Stomach (tissue), 9 donors: ENCODE data around the gene IRF2. TPM values are rescaled to one million over a fixed set of nuclear protein-coding genes. Genes with fewer than 3 reads are reported as not detected.
A peak's percentile ranks its signal among the peaks of the same experiment; 100 is the strongest.

Experiments used
- DNase-seq, 2 donors: peaks; one replicate each; pipeline versions ENCODE4 v3.0.0 to v3.0.0-alpha.2; 2013 to 2019
- H3K27ac ChIP-seq, 5 donors: fragments of 200-600 bp in 4 of 5; sonication (generic) in 4 of 5; one replicate each; pipeline ENCODE4 v1.5.1; 2013 to 2019; ENCODE audit warnings: mild to moderate bottlenecking in 1 of 5, moderate library complexity in 1 of 5
- H3K27me3 ChIP-seq, 3 donors: fragments of 200-600 bp; sonication (generic); one replicate each; pipeline ENCODE4 v1.5.1; 2017 to 2019; ENCODE audit warnings: mixed run types in 1 of 3
- H3K36me3 ChIP-seq, 4 donors: fragments of 200-600 bp; sonication (generic); 1 replicate in 3 of 4; 2 replicates in 1 of 4; pipeline ENCODE4 v1.5.1; 2016 to 2019
- H3K4me1 ChIP-seq, 4 donors: fragments of 200-600 bp; sonication (generic); one replicate each; pipeline ENCODE4 v1.5.1; 2016 to 2019
- H3K4me3 ChIP-seq, 4 donors: fragments of 200-600 bp; sonication (generic) in 3 of 4; one replicate each; pipeline ENCODE4 v1.5.1; 2016 to 2019; ENCODE audit warnings: mild to moderate bottlenecking in 1 of 4
- H3K9me3 ChIP-seq, 4 donors: fragments of 200-600 bp; sonication (generic); one replicate each; pipeline ENCODE4 v1.5.1; 2016 to 2019
- CTCF ChIP-seq, 7 experiments: fragments of 450-650 bp in 4 of 7; fragments of 200-600 bp in 3 of 7; sonication (generic) in 3 of 7; IDR thresholded peaks; one replicate each; pipeline ENCODE4 v1.5.1; 2016 to 2019; ENCODE audit warnings: antibody characterized with exemption in 7 of 7, control low read depth in 2 of 7, mild to moderate bottlenecking in 1 of 7
- EP300 ChIP-seq: sonication (generic); formaldehyde crosslinking; IDR thresholded peaks from one replicate; pipeline ENCODE4 v1.6.1; 2017; ENCODE audit warnings: antibody characterized with exemption
- POLR2A ChIP-seq, 4 donors: fragments of 450-650 bp; IDR thresholded peaks; one replicate each; pipeline ENCODE4 v1.6.1; 2016; ENCODE audit warnings: antibody characterized with exemption in 4 of 4, control low read depth in 2 of 4, mild to moderate bottlenecking in 1 of 4, moderate library complexity in 1 of 4
- POLR2AphosphoS5 ChIP-seq, 3 donors: sonication (generic); formaldehyde crosslinking; IDR thresholded peaks; one replicate each; pipeline ENCODE4 v1.6.1; 2016; ENCODE audit warnings: antibody characterized with exemption in 3 of 3
- WGBS, 5 donors: extraction: QIAGEN DNeasy Blood & Tissue Kit in 3 of 5; methylation state at CpG; one replicate each; pipeline versions ENCODE4 v1.1.5 to v1.1.7; 2013 to 2018; 5-methylcytosine and 5-hydroxymethylcytosine counted together
- intact Hi-C: fragments of 100-400 bp; cut with DNase I; formaldehyde crosslinking; loops from one replicate; pipeline ENCODE4 v1.15.1; 2023; ENCODE audit warnings: low total_unique reads
- polyA plus RNA-seq, 3 donors: library from polyadenylated mRNA; stranded (reverse); fragments of 200-250 nt; gene quantifications; one replicate each; pipeline ENCODE4 v1.2.3, GENCODE V29; 2013
- total RNA-seq, 5 donors: library from RNA; depleted of rRNA; stranded (reverse); fragments of >200 nt; gene quantifications; one replicate each; pipeline versions ENCODE4 v1.1.0 to v1.2.3, GENCODE V29; 2014 to 2016
- donor health status: healthy with polysubstance abuse.
- donor health status: Bipolar disorder and iron deficiency.
- donor health status: healthy.

IRF2 gene
- total and polyA plus RNA-seq, 8 donors = 5.5 to 253 (median 29.0) TPM

GRCh38 chr4:184388106-184388505 is 86.2 kb downstream of the IRF2 start:
- Histone ChIP-seq H3K27ac (peak overlapping the region in 3 of 5 donors; percentile 48 to 94 (median 88)), H3K27me3 (no peaks in the 10 kb centered on the region), H3K4me3 (no peak overlapping the region), H3K9me3 (no peaks in the 10 kb centered on the region), H3K36me3 (peaks cover 41 to 67% (median 62%) of the 10 kb centered on the region in 4 donors), H3K4me1 (peaks cover 37 to 55% (median 42%) of the 10 kb centered on the region in 4 donors)
- WGBS, 5 donors = 60 to 76% (median 70%) methylated on average over 6 of the region's 6 CpGs
- no peak for DNase-seq
- intact Hi-C loops = no loop called here
- TF ChIP-seq EP300 (no peak), CTCF (IDR thresholded peaks at IDR 0.05) (no peak), POLR2AphosphoS5 (IDR thresholded peaks at IDR 0.05) (no peak), POLR2A (IDR thresholded peaks at IDR 0.05) (no peak)

- Histone ChIP-seq H3K27ac (peak overlapping the region; percentile 88 to 94 (median 91)), H3K4me3 (no peak overlapping the region), H3K4me1 (peaks cover 44 to 55% (median 50%) of the 10 kb centered on the region in 4 donors), H3K36me3 (peaks cover 35 to 60% (median 54%) of the 10 kb centered on the region in 4 donors), H3K9me3 (no peaks in the 10 kb centered on the region), H3K27me3 (no peaks in the 10 kb centered on the region)
- intact Hi-C loops = no loop called here
- TF ChIP-seq EP300 (no peak), POLR2A (IDR thresholded peaks at IDR 0.05) (no peak), CTCF (IDR thresholded peaks at IDR 0.05) (no peak), POLR2AphosphoS5 (IDR thresholded peaks at IDR 0.05) (no peak)
- DNase-seq = no peak
- 79 to 87% (median 81%) methylated on average over 6 of the region's 6 CpGs for WGBS, 5 donors
These were observed 87.0 kb downstream of the IRF2 start for GRCh38 chr4:184387351-184387750.

- WGBS, 5 donors = 24 to 44% (median 35%) methylated on average over 10 of the region's 10 CpGs
- Histone ChIP-seq H3K27me3 (no peaks in the 10 kb centered on the region), H3K36me3 (peaks cover 28 to 49% (median 44%) of the 10 kb centered on the region in 4 donors), H3K4me3 (no peak overlapping the region), H3K27ac (peak overlapping the region; percentile 88 to 94 (median 91)), H3K4me1 (peaks cover 55 to 61% (median 60%) of the 10 kb centered on the region in 4 donors), H3K9me3 (no peaks in the 10 kb centered on the region)
- peak; percentile 61 to 72 for DNase-seq
- TF ChIP-seq EP300 (no peak), CTCF (IDR thresholded peaks at IDR 0.05) (no peak), POLR2A (IDR thresholded peaks at IDR 0.05) (no peak), POLR2AphosphoS5 (IDR thresholded peaks at IDR 0.05) (peak in 1 of 3 donors; percentile 19)
- intact Hi-C loops = no loop called here
These were observed 88.0 kb downstream of the IRF2 start for GRCh38 chr4:184386271-184386781.

GRCh38 chr4:184385705-184386141 is 88.6 kb downstream of the IRF2 start:
- Histone ChIP-seq H3K9me3 (no peaks in the 10 kb centered on the region), H3K27me3 (no peaks in the 10 kb centered on the region), H3K4me1 (peaks cover 61 to 67% (median 66%) of the 10 kb centered on the region in 4 donors), H3K27ac (peak overlapping the region; percentile 88 to 94 (median 91)), H3K36me3 (peaks cover 28 to 43% (median 38%) of the 10 kb centered on the region in 4 donors), H3K4me3 (no peak overlapping the region)
- WGBS, 5 donors = 20 to 33% (median 28%) methylated on average over 6 of the region's 6 CpGs
- peak; percentile 85 to 93 for DNase-seq
- TF ChIP-seq POLR2AphosphoS5 (IDR thresholded peaks at IDR 0.05) (peak; percentile 39 to 90 (median 83)), EP300 (no peak)
- intact Hi-C loops = no loop called here
